BLaER1 (cell line): ENCODE results near the gene DCHS2.

Experiments
- H3K27ac ChIP-seq: shearing (Covaris generic); formaldehyde crosslinking; 2 replicates; pipeline ENCODE4 v1.8.1; 2022
- H3K27me3 ChIP-seq: shearing (Covaris generic); formaldehyde crosslinking; 2 replicates; pipeline ENCODE4 v1.8.1; 2022
- H3K36me3 ChIP-seq: shearing (Covaris generic); formaldehyde crosslinking; 2 replicates; pipeline ENCODE4 v1.8.1; 2022
- H3K4me1 ChIP-seq: shearing (Covaris generic); formaldehyde crosslinking; 2 replicates; pipeline ENCODE4 v1.8.1; 2022
- H3K4me2 ChIP-seq: shearing (Covaris generic); formaldehyde crosslinking; 2 replicates; pipeline ENCODE4 v1.8.1; 2022
- H3K4me3 ChIP-seq: shearing (Covaris generic); formaldehyde crosslinking; 2 replicates; pipeline ENCODE4 v1.8.1; 2022
- H3K9ac ChIP-seq: shearing (Covaris generic); formaldehyde crosslinking; 2 replicates; pipeline ENCODE4 v1.8.1; 2022
- H3K9me3 ChIP-seq: shearing (Covaris generic); formaldehyde crosslinking; 2 replicates; pipeline ENCODE4 v1.8.1; 2022
- H4K20me1 ChIP-seq: shearing (Covaris generic); formaldehyde crosslinking; 2 replicates; pipeline ENCODE4 v1.8.1; 2022
- Cebpa-rat ChIP-seq: shearing (Covaris generic); IDR thresholded peaks from 2 replicates; pipeline ENCODE4 v1.8.1; 2022

The DCHS2 gene

GRCh38 chr4:154516318-154517029 lies 24.9 kb upstream of the DCHS2 start:
- H3K4me1 ChIP-seq = no peaks in the 10 kb centered on the region
- H3K36me3 ChIP-seq = no peaks in the 10 kb centered on the region
- no peak for TF ChIP-seq Cebpa-rat
- no peak overlapping the region for H3K4me2 ChIP-seq
- no peak overlapping the region for H3K4me3 ChIP-seq
- H3K9me3 ChIP-seq = peaks cover 14% of the 10 kb centered on the region
- H3K27me3 ChIP-seq = no peaks in the 10 kb centered on the region
- no peak overlapping the region for H3K27ac ChIP-seq
- no peak overlapping the region for H3K9ac ChIP-seq
- no peaks in the 10 kb centered on the region for H4K20me1 ChIP-seq

- H3K27me3 ChIP-seq = no peaks in the 10 kb centered on the region
- H3K9ac ChIP-seq = no peak overlapping the region
- no peak overlapping the region for H3K4me3 ChIP-seq
- TF ChIP-seq Cebpa-rat = no peak
- no peaks in the 10 kb centered on the region for H3K4me1 ChIP-seq
- no peak overlapping the region for H3K27ac ChIP-seq
- no peaks in the 10 kb centered on the region for H4K20me1 ChIP-seq
- no peaks in the 10 kb centered on the region for H3K36me3 ChIP-seq
- no peak overlapping the region for H3K4me2 ChIP-seq
- H3K9me3 ChIP-seq = peaks cover 14% of the 10 kb centered on the region
These were observed 20.4 kb upstream of the DCHS2 start for GRCh38 chr4:154511981-154512380.

GRCh38 chr4:154511548-154511947 lies 19.9 kb upstream of the DCHS2 start:
- Histone ChIP-seq H3K27me3 (no peaks in the 10 kb centered on the region), H4K20me1 (no peaks in the 10 kb centered on the region), H3K4me3 (no peak overlapping the region), H3K4me2 (no peak overlapping the region), H3K9ac (no peak overlapping the region), H3K4me1 (0 out of 2 replicates have a peak, but pooled peaks cover 1% of the 10 kb centered on the region), H3K36me3 (no peaks in the 10 kb centered on the region), H3K27ac (no peak overlapping the region), H3K9me3 (peaks cover 14% of the 10 kb centered on the region)
- no peak for TF ChIP-seq Cebpa-rat

GRCh38 chr4:154507156-154507555 lies 15.6 kb upstream of the DCHS2 start:
- no peak overlapping the region for H3K27ac ChIP-seq
- peaks cover 10% of the 10 kb centered on the region; the same call in 1 of the 2 replicates for H3K4me1 ChIP-seq
- H3K9me3 ChIP-seq = no peaks in the 10 kb centered on the region
- H3K36me3 ChIP-seq = no peaks in the 10 kb centered on the region
- no peak overlapping the region for H3K9ac ChIP-seq
- TF ChIP-seq Cebpa-rat = no peak
- no peaks in the 10 kb centered on the region for H3K27me3 ChIP-seq
- H3K4me2 ChIP-seq = no peak overlapping the region
- H3K4me3 ChIP-seq = no peak overlapping the region
- H4K20me1 ChIP-seq = no peaks in the 10 kb centered on the region

GRCh38 chr4:154506253-154506652 lies 14.7 kb upstream of the DCHS2 start:
- Histone ChIP-seq H3K4me1 (peaks cover 10% of the 10 kb centered on the region; the same call in 1 of the 2 replicates), H3K4me3 (no peak overlapping the region), H3K27me3 (no peaks in the 10 kb centered on the region), H3K9me3 (no peaks in the 10 kb centered on the region), H3K27ac (no peak overlapping the region), H3K9ac (no peak overlapping the region), H3K4me2 (no peak overlapping the region), H4K20me1 (no peaks in the 10 kb centered on the region), H3K36me3 (no peaks in the 10 kb centered on the region)
- TF ChIP-seq Cebpa-rat = no peak

- TF ChIP-seq Cebpa-rat = no peak
- Histone ChIP-seq H3K27me3 (no peaks in the 10 kb centered on the region), H3K9me3 (no peaks in the 10 kb centered on the region), H3K4me2 (no peak overlapping the region), H3K36me3 (no peaks in the 10 kb centered on the region), H3K27ac (no peak overlapping the region), H3K4me1 (peaks cover 10% of the 10 kb centered on the region; the same call in 1 of the 2 replicates), H4K20me1 (no peaks in the 10 kb centered on the region), H3K4me3 (no peak overlapping the region), H3K9ac (no peak overlapping the region)
These were observed 12.0 kb upstream of the DCHS2 start for GRCh38 chr4:154503598-154503997.

- H3K9me3 ChIP-seq = no peaks in the 10 kb centered on the region
- TF ChIP-seq Cebpa-rat = no peak
These were observed 10.5 kb upstream of the DCHS2 start for GRCh38 chr4:154502111-154502510.

GRCh38 chr4:154497889-154498288 lies 6.3 kb upstream of the DCHS2 start:
- no peaks in the 10 kb centered on the region for H4K20me1 ChIP-seq
- no peaks in the 10 kb centered on the region for H3K36me3 ChIP-seq
- no peak for TF ChIP-seq Cebpa-rat
- no peaks in the 10 kb centered on the region for H3K4me1 ChIP-seq
- no peaks in the 10 kb centered on the region for H3K9me3 ChIP-seq
- H3K4me3 ChIP-seq = no peak overlapping the region
- no peak overlapping the region for H3K9ac ChIP-seq
- H3K4me2 ChIP-seq = no peak overlapping the region
- no peaks in the 10 kb centered on the region for H3K27me3 ChIP-seq
- no peak overlapping the region for H3K27ac ChIP-seq

More at GRCh38 chr4:154502111-154502510, 10.5 kb upstream of the DCHS2 start:
- no peak overlapping the region for H3K9ac ChIP-seq
- no peaks in the 10 kb centered on the region for H4K20me1 ChIP-seq
- H3K4me1 ChIP-seq = peaks cover 10% of the 10 kb centered on the region; the same call in 1 of the 2 replicates
- H3K4me3 ChIP-seq = no peak overlapping the region
- no peak overlapping the region for H3K27ac ChIP-seq
- H3K36me3 ChIP-seq = no peaks in the 10 kb centered on the region
- no peak overlapping the region for H3K4me2 ChIP-seq
- no peaks in the 10 kb centered on the region for H3K27me3 ChIP-seq

- H3K27me3 ChIP-seq = no peaks in the 10 kb centered on the region
These were observed 4.3 kb upstream of the DCHS2 start for GRCh38 chr4:154495867-154496266.

GRCh38 chr4:154492288-154492687 lies 689 bp upstream of the DCHS2 start:
- no peak overlapping the region for H3K27ac ChIP-seq
- TF ChIP-seq Cebpa-rat = no peak
- peaks cover 9% of the 10 kb centered on the region; the same call in 1 of the 2 replicates for H3K36me3 ChIP-seq
- H3K4me3 ChIP-seq = peak overlapping the region; percentile 76
- H3K27me3 ChIP-seq = no peaks in the 10 kb centered on the region
- H3K4me2 ChIP-seq = peak overlapping the region; percentile 81
- no peaks in the 10 kb centered on the region for H4K20me1 ChIP-seq
- 0 out of 2 replicates have a peak overlapping the region, but pooled peaks have one; percentile 79 for H3K9ac ChIP-seq
- peaks cover 46% of the 10 kb centered on the region for H3K4me1 ChIP-seq
- H3K9me3 ChIP-seq = peaks cover 17% of the 10 kb centered on the region

More at GRCh38 chr4:154495867-154496266, 4.3 kb upstream of the DCHS2 start:
- Histone ChIP-seq H4K20me1 (no peaks in the 10 kb centered on the region), H3K4me1 (peaks cover 10% of the 10 kb centered on the region), H3K9me3 (no peaks in the 10 kb centered on the region; the same call in 1 of the 2 replicates), H3K27ac (no peak overlapping the region), H3K9ac (no peak overlapping the region), H3K4me2 (no peak overlapping the region), H3K36me3 (no peaks in the 10 kb centered on the region), H3K4me3 (no peak overlapping the region)
- TF ChIP-seq Cebpa-rat = no peak
